C1 segment of cervical spinal cord (tissue), 14 donors: ENCODE results near the gene CNTNAP4.
A peak's percentile ranks its signal among the peaks of the same experiment; 100 is the strongest.

Experiments
- DNase-seq, 14 donors: peaks; one replicate each; lab custom pipeline; 2025; lab: John Stamatoyannopoulos, UW

CNTNAP4 gene

GRCh38 chr16:76303637-76304314 lies 26.6 kb downstream of the CNTNAP4 start:
- DNase-seq = no peak

GRCh38 chr16:76309639-76310335 lies 32.6 kb downstream of the CNTNAP4 start:
- DNase-seq = peak in 1 of 14 donors; percentile 85

- DNase-seq = no peak
Observed at GRCh38 chr16:76311260-76311659, 34.1 kb downstream of the CNTNAP4 start.

GRCh38 chr16:76318565-76318964 lies 41.4 kb downstream of the CNTNAP4 start:
- DNase-seq = no peak

- DNase-seq = no peak
Observed at GRCh38 chr16:76329106-76329505, 51.9 kb downstream of the CNTNAP4 start.

- DNase-seq = peak in 1 of 14 donors; percentile 39
Observed at GRCh38 chr16:76335180-76335974, 58.2 kb downstream of the CNTNAP4 start.

- DNase-seq = no peak
Observed at GRCh38 chr16:76336112-76336511, 58.9 kb downstream of the CNTNAP4 start.

- no peak for DNase-seq
Observed at GRCh38 chr16:76338472-76338871, 61.3 kb downstream of the CNTNAP4 start.

- peak in 1 of 14 donors; percentile 56 for DNase-seq
Observed at GRCh38 chr16:76343769-76344168, 66.6 kb downstream of the CNTNAP4 start.

- DNase-seq = peak in 1 of 14 donors; percentile 81
Observed at GRCh38 chr16:76345163-76345661, 68.0 kb downstream of the CNTNAP4 start.

- peak in 1 of 14 donors; percentile 34 for DNase-seq
Observed at GRCh38 chr16:76346210-76346609, 69.0 kb downstream of the CNTNAP4 start.

GRCh38 chr16:76351441-76351840 lies 74.2 kb downstream of the CNTNAP4 start:
- no peak for DNase-seq

- DNase-seq = no peak
Observed at GRCh38 chr16:76360404-76360803, 83.2 kb downstream of the CNTNAP4 start.

GRCh38 chr16:76370344-76370743 lies 93.1 kb downstream of the CNTNAP4 start:
- DNase-seq = no peak

GRCh38 chr16:76371441-76371840 lies 94.2 kb downstream of the CNTNAP4 start:
- no peak for DNase-seq

- no peak for DNase-seq
Observed at GRCh38 chr16:76373998-76374397, 96.8 kb downstream of the CNTNAP4 start.

GRCh38 chr16:76376988-76377387 lies 99.8 kb downstream of the CNTNAP4 start:
- no peak for DNase-seq

GRCh38 chr16:76378020-76378419 lies 100.8 kb downstream of the CNTNAP4 start:
- DNase-seq = no peak

- no peak for DNase-seq
Observed at GRCh38 chr16:76381096-76381495, 103.9 kb downstream of the CNTNAP4 start.

GRCh38 chr16:76385601-76386230 lies 108.5 kb downstream of the CNTNAP4 start:
- peak in 1 of 14 donors; percentile 72 for DNase-seq

GRCh38 chr16:76386784-76387183 lies 109.6 kb downstream of the CNTNAP4 start:
- DNase-seq = peak in 1 of 14 donors; percentile 69

- DNase-seq = peak in 1 of 14 donors; percentile 25
Observed at GRCh38 chr16:76387994-76388393, 110.8 kb downstream of the CNTNAP4 start.
